PC-3 (cell line): ENCODE data around the gene DNAJC6. TPM values are rescaled to one million over a fixed set of nuclear protein-coding genes. Genes with fewer than 3 reads are reported as not detected.

Experiments
- ATAC-seq: fragments of 200-7000 bp; cut with Tn5 transposase; 2 replicates; pipeline ENCODE4 v1.9.1; 2020; ENCODE audit warnings: mild to moderate bottlenecking, moderate library complexity
- BruUV-seq: library from RNA; stranded (reverse); fragments of 400-500 nt; replicated peaks from 2 replicates; lab custom pipeline; 2021; lab: Mats Ljungman, UMichigan
- CTCF ChIA-PET: fragments of 300-600 bp; sonication (Branson Sonifier 250); formaldehyde crosslinking; loops from one replicate; lab custom pipeline; 2022; ENCODE audit warnings: antibody characterized with exemption; lab: Charles Lee
- POLR2A ChIA-PET: fragments of 300-600 bp; sonication (Branson Sonifier 250); formaldehyde crosslinking; loops from one replicate; lab custom pipeline; 2022; ENCODE audit warnings: antibody characterized with exemption; ENCODE audit not compliant: unreplicated experiment; lab: Charles Lee
- DNase-seq: peaks from one replicate; pipeline ENCODE4 v3.0.0-alpha.2; 2015
- H2AFZ ChIP-seq: fragments of 300-600 bp; sonication (generic); 2 replicates; pipeline ENCODE4 v1.6.0; 2016; ENCODE audit warnings: antibody characterized with exemption, low read length
- H3F3A ChIP-seq: fragments of 300-600 bp; sonication (generic); one replicate; pipeline ENCODE4 v1.6.0; 2017; ENCODE audit warnings: antibody characterized with exemption, low read length, control low read depth, mild to moderate bottlenecking; ENCODE audit not compliant: unreplicated experiment
- H3K27ac ChIP-seq: fragments of 300-600 bp; sonication (generic); 2 replicates; pipeline ENCODE4 v1.5.1; 2016; ENCODE audit warnings: mild to moderate bottlenecking, low read length
- H3K27me3 ChIP-seq: fragments of 300-600 bp; sonication (generic); 2 replicates; pipeline ENCODE4 v1.6.1; 2016; ENCODE audit warnings: low read length, mixed read lengths
- H3K36me3 ChIP-seq: fragments of 300-600 bp; sonication (generic); 2 replicates; pipeline ENCODE4 v1.6.1; 2016; ENCODE audit warnings: low read depth, mixed run types, low read length, mixed read lengths
- H3K4me1 ChIP-seq: fragments of 300-600 bp; sonication (generic); 2 replicates; pipeline ENCODE4 v1.5.1; 2016; ENCODE audit warnings: low read length; ENCODE audit not compliant: insufficient read depth
- H3K4me2 ChIP-seq: fragments of 300-600 bp; sonication (generic); 2 replicates; pipeline ENCODE4 v1.6.0; 2016; ENCODE audit warnings: low read length
- H3K4me3 ChIP-seq: fragments of 300-600 bp; sonication (generic); 2 replicates; pipeline ENCODE4 v1.5.1; 2016; ENCODE audit warnings: mild to moderate bottlenecking, low read length, mixed read lengths
- H3K79me2 ChIP-seq: fragments of 300-600 bp; sonication (generic); 2 replicates; pipeline ENCODE4 v1.6.1; 2017; ENCODE audit warnings: low read length, mixed read lengths
- H3K9ac ChIP-seq: fragments of 300-600 bp; sonication (generic); 2 replicates; pipeline ENCODE4 v1.6.0; 2016; ENCODE audit warnings: mild to moderate bottlenecking, low read length
- H3K9me2 ChIP-seq: fragments of 300-600 bp; sonication (generic); replicated peaks from 2 replicates; pipeline ENCODE4 v1.6.1; 2016; ENCODE audit warnings: mixed run types, low read length, mixed read lengths
- H3K9me3 ChIP-seq: fragments of 300-600 bp; sonication (generic); 2 replicates; pipeline ENCODE4 v1.6.1; 2016; ENCODE audit warnings: low read length, mixed read lengths
- H4K20me1 ChIP-seq: fragments of 300-600 bp; sonication (generic); 2 replicates; pipeline ENCODE4 v1.6.1; 2016; ENCODE audit warnings: low read length, mixed read lengths
- CTCF ChIP-seq: fragments of 300-600 bp; sonication (generic); conservative IDR thresholded peaks from 2 replicates; pipeline ENCODE4 v1.5.1; 2017; ENCODE audit warnings: antibody characterized with exemption, low read depth, mild to moderate bottlenecking, low read length
- EZH2 ChIP-seq: fragments of 300-600 bp; sonication (generic); IDR thresholded peaks from one replicate; pipeline ENCODE4 v1.6.1; 2017; ENCODE audit warnings: antibody characterized with exemption, mild to moderate bottlenecking, low read length; ENCODE audit not compliant: unreplicated experiment
- EZH2phosphoT487 ChIP-seq: fragments of 300-600 bp; sonication (generic); IDR thresholded peaks from 2 replicates; pipeline ENCODE4 v1.6.1; 2018; ENCODE audit warnings: mild to moderate bottlenecking, antibody characterized with exemption, low read length, borderline replicate concordance
- intact Hi-C: fragments of 100-400 bp; cut with micrococcal nuclease; formaldehyde crosslinking; loops from 2 replicates; pipeline ENCODE4 v1.9.0; 2023
- total RNA-seq: library from RNA; depleted of rRNA; stranded (reverse); fragments of >200 nt; gene quantifications from 2 replicates; pipeline ENCODE4 v1.2.3, GENCODE V29; 2014

The DNAJC6 gene
- total RNA-seq, 1 experiment from 2014 or later, result 3.0 TPM

DNA sequence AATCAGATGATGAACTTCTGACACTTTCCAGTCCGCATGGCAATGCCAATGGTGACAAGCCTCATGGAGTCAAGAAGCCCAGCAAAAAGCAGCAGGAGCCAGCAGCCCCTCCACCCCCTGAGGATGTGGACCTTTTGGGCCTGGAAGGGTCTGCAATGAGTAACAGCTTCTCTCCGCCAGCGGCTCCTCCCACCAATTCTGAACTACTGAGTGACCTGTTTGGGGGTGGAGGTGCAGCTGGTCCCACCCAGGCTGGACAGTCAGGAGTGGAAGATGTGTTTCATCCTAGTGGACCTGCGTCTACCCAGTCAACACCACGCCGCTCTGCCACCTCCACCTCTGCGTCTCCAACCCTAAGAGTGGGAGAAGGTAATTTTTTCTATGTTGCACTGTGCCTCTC lies 83.2 kb downstream of the DNAJC6 start:
- H2AFZ ChIP-seq, result no peak overlapping the region
- no peak overlapping the region for H3K4me3 ChIP-seq
- peaks cover 20% of the 10 kb centered on the region for H3K4me1 ChIP-seq
- H3K27me3 ChIP-seq, result no peaks in the 10 kb centered on the region
- BruUV-seq, result no TSS peak
- H4K20me1 ChIP-seq, result no peaks in the 10 kb centered on the region
- intact Hi-C loops, result no loop called here
- CTCF ChIA-PET, result no interaction called here
- TF ChIP-seq EZH2phosphoT487 (no peak), CTCF (no peak), EZH2 (no peak)
- H3K4me2 ChIP-seq, result no peak overlapping the region
- no peak for DNase-seq
- no peaks in the 10 kb centered on the region for H3K9me3 ChIP-seq
- H3K36me3 ChIP-seq, result no peaks in the 10 kb centered on the region
- no peak overlapping the region for H3K9ac ChIP-seq
- peaks cover 4% of the 10 kb centered on the region for H3F3A ChIP-seq
- H3K9me2 ChIP-seq, result no peaks in the 10 kb centered on the region
- no peak overlapping the region for H3K27ac ChIP-seq
- POLR2A ChIA-PET, result no interaction called here
- no peaks in the 10 kb centered on the region for H3K79me2 ChIP-seq
- no peak for ATAC-seq

GRCh38 chr1:65393347-65393746 lies 84.0 kb downstream of the DNAJC6 start:
- H3K79me2 ChIP-seq, result no peaks in the 10 kb centered on the region
- H3K9me2 ChIP-seq, result no peaks in the 10 kb centered on the region
- no peaks in the 10 kb centered on the region for H4K20me1 ChIP-seq
- intact Hi-C loops, result no loop called here
- TF ChIP-seq EZH2phosphoT487, result no peak
- no peak for TF ChIP-seq CTCF
- TF ChIP-seq EZH2, result no peak
- H3K4me2 ChIP-seq, result peak overlapping the region; percentile 11; the same call in 1 of the 2 replicates
- no peaks in the 10 kb centered on the region for H3K36me3 ChIP-seq
- peak; percentile 84 for ATAC-seq
- POLR2A ChIA-PET, result no interaction called here
- H3K9me3 ChIP-seq, result no peaks in the 10 kb centered on the region
- no peak overlapping the region for H3K27ac ChIP-seq
- DNase-seq, result peak; percentile 83
- H3F3A ChIP-seq, result peaks cover 4% of the 10 kb centered on the region
- no peak overlapping the region for H3K9ac ChIP-seq
- H3K4me3 ChIP-seq, result no peak overlapping the region
- peaks cover 20% of the 10 kb centered on the region for H3K4me1 ChIP-seq
- no peak overlapping the region for H2AFZ ChIP-seq
- no peaks in the 10 kb centered on the region for H3K27me3 ChIP-seq
- CTCF ChIA-PET, result no interaction called here
- BruUV-seq, result no TSS peak

GRCh38 chr1:65393928-65394327 lies 84.6 kb downstream of the DNAJC6 start:
- H3K79me2 ChIP-seq, result no peaks in the 10 kb centered on the region
- H3K9ac ChIP-seq, result no peak overlapping the region
- DNase-seq (no peak), ATAC-seq (no peak)
- H3K27ac ChIP-seq, result no peak overlapping the region
- POLR2A ChIA-PET, result no interaction called here
- no peak overlapping the region for H3K4me3 ChIP-seq
- H3K9me3 ChIP-seq, result no peaks in the 10 kb centered on the region
- peaks cover 20% of the 10 kb centered on the region for H3K4me1 ChIP-seq
- intact Hi-C loops, result no loop called here
- no peaks in the 10 kb centered on the region for H3K9me2 ChIP-seq
- TF ChIP-seq CTCF, result no peak
- TF ChIP-seq EZH2, result no peak
- TF ChIP-seq EZH2phosphoT487, result no peak
- H3K36me3 ChIP-seq, result no peaks in the 10 kb centered on the region
- H3K4me2 ChIP-seq, result 0 out of 2 replicates have a peak overlapping the region, but pooled peaks have one; percentile 11
- no peak overlapping the region for H2AFZ ChIP-seq
- no peaks in the 10 kb centered on the region for H3K27me3 ChIP-seq
- no TSS peak for BruUV-seq
- peaks cover 4% of the 10 kb centered on the region for H3F3A ChIP-seq
- no peaks in the 10 kb centered on the region for H4K20me1 ChIP-seq
- CTCF ChIA-PET, result no interaction called here
